GM23338 (cell line): ENCODE results near the gene SHC4. TPM values are rescaled to one million over a fixed set of nuclear protein-coding genes. Genes with fewer than 3 reads are reported as not detected.

Experiments used
- ATAC-seq: fragments of 200-7000 bp; cut with Tn5 transposase; 3 replicates; pipeline ENCODE4 v1.9.1; 2020
- DNase-seq: peaks from one replicate; pipeline ENCODE4 v3.0.0-alpha.2; 2015; ENCODE audit warnings: low spot score
- H2AFZ ChIP-seq: fragments of 200-600 bp; sonication (generic); 2 replicates; pipeline ENCODE4 v1.8.0; 2016; ENCODE audit warnings: antibody characterized with exemption, mild to moderate bottlenecking, moderate library complexity
- H3F3A ChIP-seq: fragments of 200-600 bp; sonication (generic); replicated peaks from 2 replicates; pipeline ENCODE4 v1.8.0; 2017; ENCODE audit warnings: antibody characterized with exemption, mixed run types, low read depth
- H3K27ac ChIP-seq: fragments of 200-600 bp; sonication (generic); 2 replicates; pipeline ENCODE4 v1.6.1; 2016; ENCODE audit warnings: low read depth
- H3K27me3 ChIP-seq: fragments of 200-600 bp; sonication (generic); 2 replicates; pipeline ENCODE4 v1.8.0; 2016; ENCODE audit warnings: mild to moderate bottlenecking, mixed run types, moderate library complexity; ENCODE audit not compliant: insufficient read depth
- H3K36me3 ChIP-seq: fragments of 200-600 bp; sonication (generic); 2 replicates; pipeline ENCODE4 v1.8.0; 2016; ENCODE audit warnings: mild to moderate bottlenecking; ENCODE audit not compliant: insufficient read depth
- H3K4me1 ChIP-seq: fragments of 200-600 bp; sonication (generic); 2 replicates; pipeline ENCODE4 v1.8.0; 2016; ENCODE audit warnings: mild to moderate bottlenecking, moderate library complexity; ENCODE audit not compliant: insufficient read depth
- H3K4me2 ChIP-seq: fragments of 200-600 bp; sonication (generic); 2 replicates; pipeline ENCODE4 v1.7.1; 2017; ENCODE audit warnings: mixed run types
- H3K4me3 ChIP-seq: fragments of 200-600 bp; sonication (generic); 2 replicates; pipeline ENCODE4 v1.6.1; 2016; ENCODE audit warnings: mixed run types
- H3K79me2 ChIP-seq: fragments of 200-600 bp; sonication (generic); replicated peaks from 2 replicates; pipeline ENCODE4 v1.8.0; 2017; ENCODE audit warnings: mild to moderate bottlenecking; ENCODE audit not compliant: insufficient read depth
- H3K9me2 ChIP-seq: fragments of 200-600 bp; sonication (generic); 2 replicates; pipeline ENCODE4 v1.8.0; 2017; ENCODE audit not compliant: insufficient read depth
- H4K20me1 ChIP-seq: fragments of 200-600 bp; sonication (generic); replicated peaks from 2 replicates; pipeline ENCODE4 v1.8.0; 2017; ENCODE audit warnings: mild to moderate bottlenecking; ENCODE audit not compliant: insufficient read depth
- H3K27ac Mint-ChIP-seq: 2 replicates; pipeline ENCODE4 v1.8.0; 2020; ENCODE audit warnings: inconsistent platforms, mild to moderate bottlenecking, moderate library complexity, mixed read lengths
- H3K27me3 Mint-ChIP-seq: 3 replicates; pipeline ENCODE4 v1.8.0; 2022; ENCODE audit warnings: low read depth, mild to moderate bottlenecking, moderate library complexity, mixed read lengths, inconsistent platforms; ENCODE audit not compliant: insufficient read depth, poor library complexity
- H3K36me3 Mint-ChIP-seq: 3 replicates; pipeline ENCODE4 v1.8.0; 2021; ENCODE audit warnings: low read depth, mild to moderate bottlenecking, inconsistent platforms, moderate library complexity, mixed read lengths
- H3K4me1 Mint-ChIP-seq: 3 replicates; pipeline ENCODE4 v1.8.0; 2020; ENCODE audit warnings: mild to moderate bottlenecking, inconsistent platforms, mixed read lengths
- H3K4me3 Mint-ChIP-seq: 3 replicates; pipeline ENCODE4 v1.8.0; 2021; ENCODE audit warnings: moderate library complexity, mild to moderate bottlenecking, inconsistent platforms, mixed read lengths
- H3K9me3 Mint-ChIP-seq: 3 replicates; pipeline ENCODE4 v1.8.0; 2020; ENCODE audit warnings: moderate library complexity, mild to moderate bottlenecking, inconsistent platforms, mixed read lengths
- CREB1 ChIP-seq: fragments of 250-450 bp; sonication (Bioruptor Pico); IDR thresholded peaks from 2 replicates; pipeline ENCODE4 v1.5.0; 2020; ENCODE audit warnings: low read depth, mild to moderate bottlenecking, moderate library complexity
- EZH2 ChIP-seq: fragments of 200-600 bp; sonication (generic); IDR thresholded peaks from one replicate; pipeline ENCODE4 v1.8.0; 2017; ENCODE audit warnings: antibody characterized with exemption, mild to moderate bottlenecking, low read depth; ENCODE audit not compliant: unreplicated experiment
- EZH2phosphoT487 ChIP-seq: fragments of 200-600 bp; sonication (generic); IDR thresholded peaks from one replicate; pipeline ENCODE4 v1.8.1; 2018; ENCODE audit warnings: antibody characterized with exemption; ENCODE audit not compliant: unreplicated experiment
- JUNB ChIP-seq: IDR thresholded peaks from one replicate; pipeline ENCODE4 v1.6.1; 2016; ENCODE audit warnings: antibody characterized with exemption; ENCODE audit not compliant: unreplicated experiment
- NANOG ChIP-seq: IDR thresholded peaks from 2 replicates; pipeline ENCODE4 v1.6.1; 2016; ENCODE audit warnings: antibody characterized with exemption, borderline replicate concordance
- POLR2AphosphoS5 ChIP-seq: IDR thresholded peaks from 2 replicates; pipeline ENCODE4 v1.6.1; 2016; ENCODE audit warnings: antibody characterized with exemption, low read depth
- STAT1 ChIP-seq: IDR thresholded peaks from one replicate; pipeline ENCODE4 v1.6.1; 2016; ENCODE audit warnings: antibody characterized with exemption; ENCODE audit not compliant: unreplicated experiment
- ZNF114 ChIP-seq: fragments of 250-450 bp; sonication (Bioruptor Pico); IDR thresholded peaks from 2 replicates; pipeline ENCODE4 v1.5.0; 2020; ENCODE audit warnings: mild to moderate bottlenecking, moderate library complexity
- ZNF331 ChIP-seq: fragments of 250-450 bp; sonication (Bioruptor Pico); IDR thresholded peaks from 2 replicates; pipeline ENCODE4 v1.5.0; 2020; ENCODE audit warnings: low read depth, mild to moderate bottlenecking, moderate library complexity
- polyA plus RNA-seq: library from polyadenylated mRNA; unstranded; fragments of >200 nt; fragmentation: Nextera tagmentation; extraction: Ambion mirVana; gene quantifications from 2 replicates; pipeline ENCODE4 v1.2.1, GENCODE V29; 2016
- total RNA-seq: library from RNA; depleted of rRNA; stranded (reverse); fragments of >200 nt; shearing (Covaris generic); gene quantifications from 2 replicates; pipeline ENCODE4 v1.2.3, GENCODE V29; 2014
- TF ChIP-seq, protein P1 (sequence below), 2 experiments: fragments of 200-600 bp in 1 of 2; sonication (generic) in 1 of 2; conservative IDR thresholded peaks; 2 replicates each; pipeline versions ENCODE4 v1.5.1 to v1.6.1; 2016 to 2017; ENCODE audit warnings: antibody characterized with exemption in 2 of 2, low read depth in 2 of 2, mild to moderate bottlenecking in 2 of 2, moderate library complexity in 1 of 2
- TF ChIP-seq, protein P2 (sequence below): IDR thresholded peaks from one replicate; pipeline ENCODE4 v1.6.1; 2018; ENCODE audit warnings: antibody characterized with exemption; ENCODE audit not compliant: unreplicated experiment
- TF ChIP-seq, protein P3 (sequence below): IDR thresholded peaks from 2 replicates; pipeline ENCODE4 v1.6.1; 2016; ENCODE audit warnings: antibody characterized with exemption
- TF ChIP-seq, protein P4 (sequence below): fragments of 250-450 bp; sonication (Bioruptor Pico); IDR thresholded peaks from 2 replicates; pipeline ENCODE4 v1.5.0; 2020; ENCODE audit warnings: mild to moderate bottlenecking, moderate library complexity

SHC4 gene
- total and polyA plus RNA-seq, 2 experiments from 2014 or later: 0.21 to 0.32 TPM

- Mint-ChIP-seq H3K4me3 (no peak overlapping the region), H3K36me3 (no peaks in the 10 kb centered on the region), H3K4me1 (no peaks in the 10 kb centered on the region; the same call in 1 of the 3 replicates), H3K27ac (no peak overlapping the region), H3K27me3 (no peaks in the 10 kb centered on the region), H3K9me3 (no peaks in the 10 kb centered on the region)
- Histone ChIP-seq H3K4me2 (no peak overlapping the region), H3K9me2 (no peaks in the 10 kb centered on the region; the same call in 1 of the 2 replicates), H3K36me3 (no peaks in the 10 kb centered on the region), H3F3A (no peaks in the 10 kb centered on the region), H3K4me1 (no peaks in the 10 kb centered on the region), H2AFZ (no peak overlapping the region), H3K79me2 (no peaks in the 10 kb centered on the region), H3K4me3 (no peak overlapping the region), H4K20me1 (no peaks in the 10 kb centered on the region), H3K27me3 (no peaks in the 10 kb centered on the region), H3K27ac (no peak overlapping the region)
- DNase-seq (no peak), ATAC-seq (no peak)
- TF ChIP-seq STAT1 (no peak), ZNF114 (CRISPR knock-in tag) (no peak), ZNF331 (CRISPR knock-in tag) (no peak), JUNB (no peak), POLR2AphosphoS5 (no peak), NANOG (no peak), CREB1 (CRISPR knock-in tag) (no peak), EZH2phosphoT487 (no peak), EZH2 (no peak)
- TF ChIP-seq, protein P1, sequence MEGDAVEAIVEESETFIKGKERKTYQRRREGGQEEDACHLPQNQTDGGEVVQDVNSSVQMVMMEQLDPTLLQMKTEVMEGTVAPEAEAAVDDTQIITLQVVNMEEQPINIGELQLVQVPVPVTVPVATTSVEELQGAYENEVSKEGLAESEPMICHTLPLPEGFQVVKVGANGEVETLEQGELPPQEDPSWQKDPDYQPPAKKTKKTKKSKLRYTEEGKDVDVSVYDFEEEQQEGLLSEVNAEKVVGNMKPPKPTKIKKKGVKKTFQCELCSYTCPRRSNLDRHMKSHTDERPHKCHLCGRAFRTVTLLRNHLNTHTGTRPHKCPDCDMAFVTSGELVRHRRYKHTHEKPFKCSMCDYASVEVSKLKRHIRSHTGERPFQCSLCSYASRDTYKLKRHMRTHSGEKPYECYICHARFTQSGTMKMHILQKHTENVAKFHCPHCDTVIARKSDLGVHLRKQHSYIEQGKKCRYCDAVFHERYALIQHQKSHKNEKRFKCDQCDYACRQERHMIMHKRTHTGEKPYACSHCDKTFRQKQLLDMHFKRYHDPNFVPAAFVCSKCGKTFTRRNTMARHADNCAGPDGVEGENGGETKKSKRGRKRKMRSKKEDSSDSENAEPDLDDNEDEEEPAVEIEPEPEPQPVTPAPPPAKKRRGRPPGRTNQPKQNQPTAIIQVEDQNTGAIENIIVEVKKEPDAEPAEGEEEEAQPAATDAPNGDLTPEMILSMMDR (conservative IDR thresholded peaks at IDR 0.05; ENCODE audit: low read depth in 2 of 2): no peak
- TF ChIP-seq, protein P2, sequence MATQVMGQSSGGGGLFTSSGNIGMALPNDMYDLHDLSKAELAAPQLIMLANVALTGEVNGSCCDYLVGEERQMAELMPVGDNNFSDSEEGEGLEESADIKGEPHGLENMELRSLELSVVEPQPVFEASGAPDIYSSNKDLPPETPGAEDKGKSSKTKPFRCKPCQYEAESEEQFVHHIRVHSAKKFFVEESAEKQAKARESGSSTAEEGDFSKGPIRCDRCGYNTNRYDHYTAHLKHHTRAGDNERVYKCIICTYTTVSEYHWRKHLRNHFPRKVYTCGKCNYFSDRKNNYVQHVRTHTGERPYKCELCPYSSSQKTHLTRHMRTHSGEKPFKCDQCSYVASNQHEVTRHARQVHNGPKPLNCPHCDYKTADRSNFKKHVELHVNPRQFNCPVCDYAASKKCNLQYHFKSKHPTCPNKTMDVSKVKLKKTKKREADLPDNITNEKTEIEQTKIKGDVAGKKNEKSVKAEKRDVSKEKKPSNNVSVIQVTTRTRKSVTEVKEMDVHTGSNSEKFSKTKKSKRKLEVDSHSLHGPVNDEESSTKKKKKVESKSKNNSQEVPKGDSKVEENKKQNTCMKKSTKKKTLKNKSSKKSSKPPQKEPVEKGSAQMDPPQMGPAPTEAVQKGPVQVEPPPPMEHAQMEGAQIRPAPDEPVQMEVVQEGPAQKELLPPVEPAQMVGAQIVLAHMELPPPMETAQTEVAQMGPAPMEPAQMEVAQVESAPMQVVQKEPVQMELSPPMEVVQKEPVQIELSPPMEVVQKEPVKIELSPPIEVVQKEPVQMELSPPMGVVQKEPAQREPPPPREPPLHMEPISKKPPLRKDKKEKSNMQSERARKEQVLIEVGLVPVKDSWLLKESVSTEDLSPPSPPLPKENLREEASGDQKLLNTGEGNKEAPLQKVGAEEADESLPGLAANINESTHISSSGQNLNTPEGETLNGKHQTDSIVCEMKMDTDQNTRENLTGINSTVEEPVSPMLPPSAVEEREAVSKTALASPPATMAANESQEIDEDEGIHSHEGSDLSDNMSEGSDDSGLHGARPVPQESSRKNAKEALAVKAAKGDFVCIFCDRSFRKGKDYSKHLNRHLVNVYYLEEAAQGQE: no peak
- TF ChIP-seq, protein P3, sequence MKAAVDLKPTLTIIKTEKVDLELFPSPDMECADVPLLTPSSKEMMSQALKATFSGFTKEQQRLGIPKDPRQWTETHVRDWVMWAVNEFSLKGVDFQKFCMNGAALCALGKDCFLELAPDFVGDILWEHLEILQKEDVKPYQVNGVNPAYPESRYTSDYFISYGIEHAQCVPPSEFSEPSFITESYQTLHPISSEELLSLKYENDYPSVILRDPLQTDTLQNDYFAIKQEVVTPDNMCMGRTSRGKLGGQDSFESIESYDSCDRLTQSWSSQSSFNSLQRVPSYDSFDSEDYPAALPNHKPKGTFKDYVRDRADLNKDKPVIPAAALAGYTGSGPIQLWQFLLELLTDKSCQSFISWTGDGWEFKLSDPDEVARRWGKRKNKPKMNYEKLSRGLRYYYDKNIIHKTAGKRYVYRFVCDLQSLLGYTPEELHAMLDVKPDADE: no peak
- TF ChIP-seq, protein P4, sequence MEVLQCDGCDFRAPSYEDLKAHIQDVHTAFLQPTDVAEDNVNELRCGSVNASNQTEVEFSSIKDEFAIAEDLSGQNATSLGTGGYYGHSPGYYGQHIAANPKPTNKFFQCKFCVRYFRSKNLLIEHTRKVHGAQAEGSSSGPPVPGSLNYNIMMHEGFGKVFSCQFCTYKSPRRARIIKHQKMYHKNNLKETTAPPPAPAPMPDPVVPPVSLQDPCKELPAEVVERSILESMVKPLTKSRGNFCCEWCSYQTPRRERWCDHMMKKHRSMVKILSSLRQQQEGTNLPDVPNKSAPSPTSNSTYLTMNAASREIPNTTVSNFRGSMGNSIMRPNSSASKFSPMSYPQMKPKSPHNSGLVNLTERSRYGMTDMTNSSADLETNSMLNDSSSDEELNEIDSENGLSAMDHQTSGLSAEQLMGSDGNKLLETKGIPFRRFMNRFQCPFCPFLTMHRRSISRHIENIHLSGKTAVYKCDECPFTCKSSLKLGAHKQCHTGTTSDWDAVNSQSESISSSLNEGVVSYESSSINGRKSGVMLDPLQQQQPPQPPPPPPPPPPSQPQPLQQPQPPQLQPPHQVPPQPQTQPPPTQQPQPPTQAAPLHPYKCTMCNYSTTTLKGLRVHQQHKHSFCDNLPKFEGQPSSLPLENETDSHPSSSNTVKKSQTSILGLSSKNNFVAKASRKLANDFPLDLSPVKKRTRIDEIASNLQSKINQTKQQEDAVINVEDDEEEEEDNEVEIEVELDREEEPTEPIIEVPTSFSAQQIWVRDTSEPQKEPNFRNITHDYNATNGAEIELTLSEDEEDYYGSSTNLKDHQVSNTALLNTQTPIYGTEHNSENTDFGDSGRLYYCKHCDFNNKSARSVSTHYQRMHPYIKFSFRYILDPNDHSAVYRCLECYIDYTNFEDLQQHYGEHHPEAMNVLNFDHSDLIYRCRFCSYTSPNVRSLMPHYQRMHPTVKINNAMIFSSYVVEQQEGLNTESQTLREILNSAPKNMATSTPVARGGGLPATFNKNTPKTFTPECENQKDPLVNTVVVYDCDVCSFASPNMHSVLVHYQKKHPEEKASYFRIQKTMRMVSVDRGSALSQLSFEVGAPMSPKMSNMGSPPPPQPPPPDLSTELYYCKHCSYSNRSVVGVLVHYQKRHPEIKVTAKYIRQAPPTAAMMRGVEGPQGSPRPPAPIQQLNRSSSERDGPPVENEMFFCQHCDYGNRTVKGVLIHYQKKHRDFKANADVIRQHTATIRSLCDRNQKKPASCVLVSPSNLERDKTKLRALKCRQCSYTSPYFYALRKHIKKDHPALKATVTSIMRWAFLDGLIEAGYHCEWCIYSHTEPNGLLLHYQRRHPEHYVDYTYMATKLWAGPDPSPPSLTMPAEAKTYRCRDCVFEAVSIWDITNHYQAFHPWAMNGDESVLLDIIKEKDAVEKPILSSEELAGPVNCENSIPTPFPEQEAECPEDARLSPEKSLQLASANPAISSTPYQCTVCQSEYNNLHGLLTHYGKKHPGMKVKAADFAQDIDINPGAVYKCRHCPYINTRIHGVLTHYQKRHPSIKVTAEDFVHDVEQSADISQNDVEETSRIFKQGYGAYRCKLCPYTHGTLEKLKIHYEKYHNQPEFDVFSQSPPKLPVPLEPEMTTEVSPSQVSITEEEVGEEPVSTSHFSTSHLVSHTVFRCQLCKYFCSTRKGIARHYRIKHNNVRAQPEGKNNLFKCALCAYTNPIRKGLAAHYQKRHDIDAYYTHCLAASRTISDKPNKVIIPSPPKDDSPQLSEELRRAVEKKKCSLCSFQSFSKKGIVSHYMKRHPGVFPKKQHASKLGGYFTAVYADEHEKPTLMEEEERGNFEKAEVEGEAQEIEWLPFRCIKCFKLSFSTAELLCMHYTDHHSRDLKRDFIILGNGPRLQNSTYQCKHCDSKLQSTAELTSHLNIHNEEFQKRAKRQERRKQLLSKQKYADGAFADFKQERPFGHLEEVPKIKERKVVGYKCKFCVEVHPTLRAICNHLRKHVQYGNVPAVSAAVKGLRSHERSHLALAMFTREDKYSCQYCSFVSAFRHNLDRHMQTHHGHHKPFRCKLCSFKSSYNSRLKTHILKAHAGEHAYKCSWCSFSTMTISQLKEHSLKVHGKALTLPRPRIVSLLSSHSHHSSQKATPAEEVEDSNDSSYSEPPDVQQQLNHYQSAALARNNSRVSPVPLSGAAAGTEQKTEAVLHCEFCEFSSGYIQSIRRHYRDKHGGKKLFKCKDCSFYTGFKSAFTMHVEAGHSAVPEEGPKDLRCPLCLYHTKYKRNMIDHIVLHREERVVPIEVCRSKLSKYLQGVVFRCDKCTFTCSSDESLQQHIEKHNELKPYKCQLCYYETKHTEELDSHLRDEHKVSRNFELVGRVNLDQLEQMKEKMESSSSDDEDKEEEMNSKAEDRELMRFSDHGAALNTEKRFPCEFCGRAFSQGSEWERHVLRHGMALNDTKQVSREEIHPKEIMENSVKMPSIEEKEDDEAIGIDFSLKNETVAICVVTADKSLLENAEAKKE: no peak
Observed at GRCh38 chr15:48828906-48829305, 134.8 kb downstream of the SHC4 start.
